Fibroblast of pulmonary artery (primary cell): Measurements from ENCODE around the gene SNRNP70.
A peak's percentile ranks its signal among the peaks of the same experiment; 100 is the strongest.

Experiments
- DNase-seq: peaks from one replicate; pipeline ENCODE4 v3.0.0-alpha.2; 2010; ENCODE audit warnings: low read depth
- H3K4me3 ChIP-seq: replicated peaks from 2 replicates; pipeline ENCODE4 v1.5.1; 2011; ENCODE audit warnings: low read depth, mild to moderate bottlenecking, control low read depth, low read length, moderate library complexity
- CTCF ChIP-seq: IDR thresholded peaks from 2 replicates; pipeline ENCODE4 v1.5.1; 2011; ENCODE audit warnings: mild to moderate bottlenecking, control low read depth, low read length, inconsistent platforms; ENCODE audit errors: missing control alignments

Gene SNRNP70

GRCh38 chr19:49064029-49064629, 21.1 kb upstream of the SNRNP70 start:
- no peak overlapping the region for H3K4me3 ChIP-seq
- no peak for DNase-seq
- no peak for TF ChIP-seq CTCF

GRCh38 chr19:49064768-49065611, 20.3 kb upstream of the SNRNP70 start, which contains the start of gene NTF4:
TSS of gene NTF4 (minus strand) at chr19:49064818. CDS start at chr19:49061997, 2,821 bp downstream.
- peak; percentile 21 for DNase-seq
- TF ChIP-seq CTCF = no peak
- H3K4me3 ChIP-seq = no peak within 1 kb of the TSS

- no peak overlapping the region for H3K4me3 ChIP-seq
- TF ChIP-seq CTCF = no peak
- DNase-seq = no peak
These were observed 19.2 kb upstream of the SNRNP70 start for GRCh38 chr19:49065905-49066512.

GRCh38 chr19:49067554-49067953, 17.7 kb upstream of the SNRNP70 start:
- no peak for DNase-seq
- no peak for TF ChIP-seq CTCF
- no peak overlapping the region for H3K4me3 ChIP-seq

- no peak for TF ChIP-seq CTCF
- no peak for DNase-seq
- no peak overlapping the region for H3K4me3 ChIP-seq
These were observed 16.2 kb upstream of the SNRNP70 start for GRCh38 chr19:49069026-49069425.

GRCh38 chr19:49070416-49070815, 14.8 kb upstream of the SNRNP70 start:
- no peak overlapping the region for H3K4me3 ChIP-seq
- no peak for DNase-seq
- TF ChIP-seq CTCF = no peak
